Psoas muscle (tissue), 8 donors: ENCODE results near the gene ADAMTSL1. TPM values are rescaled to one million over a fixed set of nuclear protein-coding genes. Genes with fewer than 3 reads are reported as not detected.

ENCODE experiments used
- ATAC-seq, 4 donors: fragments of 200-7000 bp; cut with Tn5 transposase; one replicate each; pipeline ENCODE4 v1.9.1; 2020; ENCODE audit warnings: moderate library complexity in 3 of 4, mild to moderate bottlenecking in 2 of 4
- DNase-seq, 2 donors: peaks; one replicate each; pipeline ENCODE4 v3.0.0-alpha.2; 2020
- H3K27ac ChIP-seq: fragments of 200-600 bp; one replicate; pipeline ENCODE4 v1.8.0; 2022
- H3K27me3 ChIP-seq, 3 donors: fragments of 200-600 bp in 1 of 3; one replicate each; pipeline versions ENCODE4 v1.6.1 to v1.8.0; 2013 to 2022; ENCODE audit warnings: low read length in 2 of 3, mild to moderate bottlenecking in 2 of 3, moderate library complexity in 1 of 3; ENCODE audit not compliant: insufficient read depth in 3 of 3
- H3K36me3 ChIP-seq, 2 donors: fragments of 200-600 bp in 1 of 2; one replicate each; pipeline versions ENCODE4 v1.6.1 to v1.8.0; 2013 to 2022; ENCODE audit warnings: low read depth in 1 of 2, mild to moderate bottlenecking in 1 of 2, moderate library complexity in 1 of 2; ENCODE audit not compliant: insufficient read depth in 1 of 2
- H3K4me1 ChIP-seq: fragments of 200-600 bp; one replicate; pipeline ENCODE4 v1.8.0; 2022
- H3K4me3 ChIP-seq: fragments of 200-600 bp; one replicate; pipeline ENCODE4 v1.8.0; 2022; ENCODE audit warnings: mild to moderate bottlenecking
- H3K9me3 ChIP-seq: fragments of 200-600 bp; one replicate; pipeline ENCODE4 v1.8.0; 2022
- CTCF ChIP-seq: fragments of 200-600 bp; IDR thresholded peaks from one replicate; pipeline ENCODE4 v1.8.0; 2022; ENCODE audit warnings: antibody characterized with exemption
- WGBS, 3 donors: extraction: QIAGEN DNeasy Blood & Tissue Kit; methylation state at CpG; one replicate each; pipeline versions ENCODE4 v1.1.6 to v1.1.7; 2013; 5-methylcytosine and 5-hydroxymethylcytosine counted together
- intact Hi-C, 2 donors: fragments of 100-400 bp; cut with DNase I; formaldehyde crosslinking; loops; one replicate each; pipeline versions ENCODE4 v1.11.0 to v1.14.2; 2022
- polyA plus RNA-seq, 3 donors: library from polyadenylated mRNA; stranded (reverse); fragments of 200-250 nt; gene quantifications; one replicate each; pipeline ENCODE4 v1.2.3, GENCODE V29; 2013
- total RNA-seq, 4 donors: library from RNA; stranded (reverse); fragmentation: NEBNext Ultra II Directional in 2 of 4; extraction: Animal tissue kit (Norgen Biotek cat#: 25700) in 2 of 4; gene quantifications; one replicate each; pipeline versions ENCODE4 v1.2.1 to v1.2.4, GENCODE V29; 2021 to 2023
- donor health status: healthy with polysubstance abuse.
- donor health status: DM: no; HTN: no; CAD: no; lungs with moderate emphysema.
- donor health status: Bipolar disorder and iron deficiency.
- donor health status: healthy.
- donor health status: DM: yes; HTN: yes; CAD: no.
- donor health status: DM: no; HTN: no; CAD: no.
- donor health status: DM: no; HTN: no; CAD: no.
- donor health status: DM: yes; HTN: yes; CAD: no.

ADAMTSL1 gene
- total and polyA plus RNA-seq, 7 donors, result 0.08 to 0.57 (median 0.28) TPM

DNA sequence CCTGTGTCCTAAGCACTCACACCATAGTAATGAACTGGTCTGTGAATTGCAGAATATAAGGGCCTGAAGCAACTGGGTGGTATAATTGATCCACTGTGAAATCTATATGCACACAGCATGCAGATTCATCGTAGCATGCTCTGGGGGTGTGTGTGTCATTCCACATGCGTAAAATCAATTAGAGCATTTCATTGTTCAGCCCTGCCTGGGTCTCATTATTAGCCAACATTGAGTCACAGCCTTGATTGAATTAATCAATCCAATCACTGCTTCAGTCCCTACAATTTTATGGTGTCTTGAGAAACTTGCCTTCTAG lies 248.0 kb downstream of the ADAMTSL1 start:
- intact Hi-C loops, result no loop called here
- TF ChIP-seq CTCF, result no peak
- H3K27ac ChIP-seq, result no peak overlapping the region
- H3K9me3 ChIP-seq, result no peaks in the 10 kb centered on the region
- no peaks in the 10 kb centered on the region for H3K36me3 ChIP-seq
- H3K4me3 ChIP-seq, result no peak overlapping the region
- no peak for DNase-seq
- no peaks in the 10 kb centered on the region for H3K27me3 ChIP-seq
- no peak for ATAC-seq
- no peaks in the 10 kb centered on the region for H3K4me1 ChIP-seq
- 65 to 69% (median 66%) methylated on average over 2 of the region's 2 CpGs for WGBS, 3 donors

GRCh38 chr9:18722882-18723281 lies 248.9 kb downstream of the ADAMTSL1 start:
- no peaks in the 10 kb centered on the region for H3K4me1 ChIP-seq
- intact Hi-C loops, result no loop called here
- DNase-seq, result no peak
- H3K27ac ChIP-seq, result no peak overlapping the region
- H3K27me3 ChIP-seq, result no peaks in the 10 kb centered on the region
- H3K4me3 ChIP-seq, result no peak overlapping the region
- ATAC-seq, result no peak
- 93 to 98% (median 95%) methylated on average over 6 of the region's 6 CpGs for WGBS, 3 donors
- H3K9me3 ChIP-seq, result no peaks in the 10 kb centered on the region
- no peak for TF ChIP-seq CTCF
- no peaks in the 10 kb centered on the region for H3K36me3 ChIP-seq

GRCh38 chr9:18723366-18723765 lies 249.4 kb downstream of the ADAMTSL1 start:
- no peaks in the 10 kb centered on the region for H3K9me3 ChIP-seq
- DNase-seq, result no peak
- no peak for ATAC-seq

DNA sequence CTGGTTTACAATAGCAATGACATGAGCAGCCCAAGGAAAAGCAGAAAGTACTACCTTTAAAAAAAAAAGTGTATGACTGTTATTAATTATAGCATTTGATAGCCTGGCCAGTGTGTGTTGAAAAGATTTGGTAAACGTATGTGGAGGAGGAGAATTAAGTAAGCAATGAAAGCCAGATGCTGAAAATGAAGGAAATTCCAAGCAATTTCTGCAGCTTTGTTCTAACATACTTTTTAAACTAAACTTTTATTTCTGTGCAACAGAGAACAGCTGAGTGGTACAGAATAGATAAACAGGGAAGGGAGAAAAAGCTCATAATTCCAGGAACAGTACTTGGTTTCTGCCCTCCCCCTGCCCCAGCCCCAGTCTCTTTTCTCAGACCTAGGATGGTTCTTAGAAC lies 252.6 kb downstream of the ADAMTSL1 start:
- ATAC-seq, result no peak
- Histone ChIP-seq H3K9me3 (no peaks in the 10 kb centered on the region), H3K27ac (no peak overlapping the region), H3K27me3 (no peaks in the 10 kb centered on the region), H3K4me1 (no peaks in the 10 kb centered on the region), H3K36me3 (no peaks in the 10 kb centered on the region), H3K4me3 (no peak overlapping the region)
- WGBS, 3 donors, result 55 to 69% (median 64%) methylated on average over 1 of the region's 1 CpG
- no peak for DNase-seq
- intact Hi-C loops, result no loop called here
- TF ChIP-seq CTCF, result no peak

More at GRCh38 chr9:18723366-18723765, 249.4 kb downstream of the ADAMTSL1 start:
- no peaks in the 10 kb centered on the region for H3K4me1 ChIP-seq
- no peak overlapping the region for H3K4me3 ChIP-seq
- 71 to 86% (median 85%) methylated on average over 5 of the region's 5 CpGs for WGBS, 3 donors
- H3K36me3 ChIP-seq, result no peaks in the 10 kb centered on the region
- intact Hi-C loops, result no loop called here
- H3K27ac ChIP-seq, result no peak overlapping the region
- H3K27me3 ChIP-seq, result no peaks in the 10 kb centered on the region
- TF ChIP-seq CTCF, result no peak

- no peaks in the 10 kb centered on the region for H3K27me3 ChIP-seq
- H3K4me1 ChIP-seq, result no peaks in the 10 kb centered on the region
- ATAC-seq (no peak), DNase-seq (no peak)
- H3K9me3 ChIP-seq, result no peaks in the 10 kb centered on the region
- WGBS, 3 donors, result 98 to 99% (median 98%) methylated on average over 7 of the region's 7 CpGs
- intact Hi-C loops, result no loop called here
- no peak overlapping the region for H3K27ac ChIP-seq
- no peak for TF ChIP-seq CTCF
- no peak overlapping the region for H3K4me3 ChIP-seq
- no peaks in the 10 kb centered on the region for H3K36me3 ChIP-seq
Observed at GRCh38 chr9:18727904-18728303, 254.0 kb downstream of the ADAMTSL1 start.
